H1 (cell line): ENCODE measurements around the gene STAU1. TPM values are rescaled to one million over a fixed set of nuclear protein-coding genes. Genes with fewer than 3 reads are reported as not detected.

Experiments
- CTCF ChIA-PET: fragments of 300-600 bp; sonication (Branson Sonifier 250); formaldehyde crosslinking; loops from one replicate; lab custom pipeline; 2021; ENCODE audit not compliant: partially characterized antibody; lab: Charles Lee
- POLR2A ChIA-PET: fragments of 300-600 bp; sonication (Branson Sonifier 250); formaldehyde crosslinking; loops from one replicate; lab custom pipeline; 2021; ENCODE audit warnings: inconsistent platforms; ENCODE audit not compliant: partially characterized antibody; lab: Charles Lee
- DNase-seq, 2 experiments: peaks; one replicate each; pipeline versions ENCODE4 v3.0.0 to v3.0.0-alpha.2; 2010 to 2022; ENCODE audit warnings: low spot score in 2 of 2, low read depth in 1 of 2, mixed read lengths in 1 of 2
- FAIRE-seq: peaks from 2 replicates; lab custom pipeline; 2011; peaks lifted over from hg19 to GRCh38; lab: Jason Lieb, UNC
- H2AFZ ChIP-seq: 2 replicates; pipeline ENCODE4 v1.8.1; 2012; ENCODE audit warnings: low read length, inconsistent platforms
- H2AK5ac ChIP-seq: 2 replicates; pipeline ENCODE4 v1.6.1; 2013; ENCODE audit warnings: low read depth, low read length
- H2BK120ac ChIP-seq: replicated peaks from 2 replicates; pipeline ENCODE3; 2013; ENCODE audit warnings: low read depth, low read length, inconsistent platforms
- H2BK12ac ChIP-seq: 2 replicates; pipeline ENCODE4 v1.6.1; 2013; ENCODE audit warnings: low read depth, low read length
- H2BK15ac ChIP-seq: 2 replicates; pipeline ENCODE4 v1.6.1; 2013; ENCODE audit warnings: low read length
- H2BK20ac ChIP-seq: 2 replicates; pipeline ENCODE4 v1.6.1; 2013; ENCODE audit warnings: low read length
- H2BK5ac ChIP-seq: 2 replicates; pipeline ENCODE4 v1.6.1; 2013; ENCODE audit warnings: low read depth, low read length
- H3K14ac ChIP-seq: 2 replicates; pipeline ENCODE4 v1.6.1; 2013; ENCODE audit warnings: inconsistent platforms; ENCODE audit not compliant: insufficient read length
- H3K18ac ChIP-seq: 2 replicates; pipeline ENCODE4 v1.6.1; 2013; ENCODE audit warnings: low read length; ENCODE audit errors: extremely low read depth
- H3K23ac ChIP-seq: 2 replicates; pipeline ENCODE4 v1.6.1; 2013; ENCODE audit warnings: inconsistent platforms; ENCODE audit not compliant: insufficient read length
- H3K23me2 ChIP-seq: 2 replicates; pipeline ENCODE4 v1.6.1; 2013; ENCODE audit warnings: low read depth, low read length
- H3K27ac ChIP-seq: 2 replicates; pipeline ENCODE4 v1.6.1; 2011; ENCODE audit warnings: low read depth, low read length, inconsistent platforms
- H3K27me3 ChIP-seq, 4 experiments: replicated peaks in 1 of 4; 1 replicate in 1 of 4; 2 replicates in 3 of 4; pipeline versions ENCODE4 v1.6.1 to v1.8.1; 2011 to 2013; ENCODE audit warnings: low read length in 3 of 4, mild to moderate bottlenecking in 3 of 4, inconsistent platforms in 2 of 4, mixed read lengths in 2 of 4, moderate library complexity in 1 of 4; ENCODE audit not compliant: control insufficient read depth in 3 of 4, insufficient read depth in 3 of 4; ENCODE audit errors: extremely low read depth in 1 of 4
- H3K36me3 ChIP-seq, 4 experiments: 2 replicates each; pipeline versions ENCODE4 v1.6.1 to v1.8.1; 2011 to 2013; ENCODE audit warnings: mild to moderate bottlenecking in 4 of 4, low read length in 3 of 4, moderate library complexity in 2 of 4, control low read depth in 1 of 4, inconsistent platforms in 1 of 4; ENCODE audit not compliant: insufficient read depth in 4 of 4, control insufficient read depth in 2 of 4
- H3K4ac ChIP-seq: replicated peaks from 2 replicates; pipeline ENCODE3; 2013; ENCODE audit warnings: low read length, low read depth, mixed read lengths, inconsistent platforms; ENCODE audit not compliant: insufficient read length
- H3K4me1 ChIP-seq, 4 experiments: replicated peaks in 1 of 4; 1 replicate in 1 of 4; 2 replicates in 3 of 4; pipeline versions ENCODE4 v1.6.1 to v1.8.1; 2011 to 2013; ENCODE audit warnings: low read length in 3 of 4, inconsistent platforms in 2 of 4, mixed read lengths in 1 of 4; ENCODE audit not compliant: insufficient read depth in 4 of 4, control insufficient read depth in 3 of 4
- H3K4me2 ChIP-seq, 2 experiments: 2 replicates each; pipeline versions ENCODE4 v1.6.1 to v1.8.1; 2011 to 2013; ENCODE audit warnings: low read depth in 2 of 2, low read length in 2 of 2, control low read depth in 1 of 2, inconsistent platforms in 1 of 2, mild to moderate bottlenecking in 1 of 2; ENCODE audit not compliant: insufficient read depth in 1 of 2
- H3K4me3 ChIP-seq, 4 experiments: fragments of 200-600, 300-600 bp in 1 of 4; sonication (generic), shearing (Covaris generic), sonication (Bioruptor Twin) in 1 of 4; 2 replicates each; pipeline versions ENCODE4 v1.5.1 to v1.8.1; 2011 to 2016; ENCODE audit warnings: low read length in 4 of 4, low read depth in 3 of 4, control low read depth in 2 of 4, inconsistent platforms in 2 of 4, mild to moderate bottlenecking in 2 of 4, mixed read lengths in 1 of 4, moderate library complexity in 1 of 4; ENCODE audit not compliant: insufficient read depth in 2 of 4; ENCODE audit errors: extremely low read depth in 1 of 4
- H3K56ac ChIP-seq: replicated peaks from 2 replicates; pipeline ENCODE3; 2013; ENCODE audit warnings: low read depth, mild to moderate bottlenecking, mixed read lengths, low read length, inconsistent platforms; ENCODE audit not compliant: insufficient read length
- H3K79me1 ChIP-seq: 2 replicates; pipeline ENCODE4 v1.6.1; 2013; ENCODE audit warnings: low read depth, low read length, control low read depth
- H3K79me2 ChIP-seq, 2 experiments: 2 replicates each; pipeline versions ENCODE4 v1.6.1 to v1.8.1; 2012 to 2013; ENCODE audit warnings: low read length in 2 of 2, mild to moderate bottlenecking in 2 of 2, inconsistent platforms in 1 of 2; ENCODE audit not compliant: insufficient read depth in 2 of 2, control insufficient read depth in 1 of 2
- H3K9ac ChIP-seq, 4 experiments: replicated peaks in 1 of 4; 1 replicate in 1 of 4; 2 replicates in 3 of 4; pipeline versions ENCODE4 v1.6.1 to v1.8.1; 2011 to 2013; ENCODE audit warnings: low read depth in 3 of 4, low read length in 3 of 4, control low read depth in 2 of 4, mild to moderate bottlenecking in 2 of 4, moderate library complexity in 2 of 4, inconsistent platforms in 1 of 4; ENCODE audit errors: extremely low read depth in 1 of 4
- H3K9me3 ChIP-seq, 2 experiments: 2 replicates each; pipeline versions ENCODE4 v1.6.1 to v1.8.1; 2012 to 2013; ENCODE audit warnings: mild to moderate bottlenecking in 2 of 2, moderate library complexity in 2 of 2, control low read depth in 1 of 2, inconsistent platforms in 1 of 2, low read depth in 1 of 2, low read length in 1 of 2, mixed read lengths in 1 of 2; ENCODE audit not compliant: insufficient read depth in 2 of 2
- H4K20me1 ChIP-seq, 2 experiments: replicated peaks in 1 of 2; 2 replicates each; pipeline versions ENCODE3 to v1.8.1; 2011 to 2013; ENCODE audit warnings: inconsistent platforms in 2 of 2, low read length in 2 of 2, mild to moderate bottlenecking in 1 of 2; ENCODE audit not compliant: insufficient read depth in 2 of 2, control insufficient read depth in 1 of 2
- H4K5ac ChIP-seq: 2 replicates; pipeline ENCODE4 v1.6.1; 2013; ENCODE audit warnings: low read length, low read depth, mixed read lengths, inconsistent platforms; ENCODE audit not compliant: insufficient read length
- H4K8ac ChIP-seq: 2 replicates; pipeline ENCODE4 v1.8.0; 2013; ENCODE audit warnings: mild to moderate bottlenecking, moderate library complexity, low read length, inconsistent platforms; ENCODE audit not compliant: insufficient read depth; ENCODE audit errors: extremely low read depth
- H4K91ac ChIP-seq: replicated peaks from 2 replicates; pipeline ENCODE3; 2013; ENCODE audit warnings: low read length, mixed read lengths, inconsistent platforms; ENCODE audit not compliant: insufficient read length
- GTF2F1 ChIP-seq: IDR thresholded peaks from 2 replicates; pipeline ENCODE4 v1.6.1; 2012; ENCODE audit warnings: low read depth, low read length, improper control_type of control experiment, borderline replicate concordance
- WGBS, 2 experiments: shearing (Covaris generic) in 1 of 2; methylation state at CpG; one replicate each; pipeline versions ENCODE4 v1.1.6 to v1.1.7; 2013 to 2015; ENCODE audit warnings: low lambda C conversion rate in 2 of 2, mixed read lengths in 2 of 2, inconsistent platforms in 1 of 2, low coverage in 1 of 2, missing lambda C conversion rate in 1 of 2; ENCODE audit not compliant: insufficient replicate concordance in 2 of 2, insufficient coverage in 1 of 2, insufficient read length in 1 of 2; ENCODE audit errors: extremely low coverage in 1 of 2, missing lambda C conversion rate in 1 of 2; 5-methylcytosine and 5-hydroxymethylcytosine counted together
- polyA plus RNA-seq, 7 experiments: library from polyadenylated mRNA; depleted of rRNA in 3 of 7; stranded (reverse) in 5 of 7; unstranded in 2 of 7; fragments of >200 nt in 5 of 7; fragments of 200-250 nt in 2 of 7; gene quantifications; 1 replicate in 5 of 7; 2 replicates in 1 of 7; 4 replicates in 1 of 7; pipeline versions ENCODE4 v1.2.1 to v1.2.3, GENCODE V29; 2011 to 2013; ENCODE audit warnings: missing spikeins in 2 of 7, mixed read lengths in 2 of 7
- total RNA-seq: library from RNA; stranded (reverse); fragmentation: NEBNext Ultra II Directional; extraction: Animal tissue kit (Norgen Biotek cat#: 25700); gene quantifications from 2 replicates; pipeline ENCODE4 v1.2.1, GENCODE V29; 2021

STAU1 gene
- total and polyA plus RNA-seq, 2 of the 8 experiments (the other 6 are each of a cell fraction or from before 2014, with no cell fraction given) = 41.4 to 107 TPM

- H3K56ac ChIP-seq = no peak overlapping the region
- H3K27ac ChIP-seq = no peak overlapping the region
- no peak overlapping the region for H3K4me2 ChIP-seq
- ChIA-PET POLR2A (interaction anchor here (0.6 to 1.9 kb wide), 2 partner anchors 11 to 160 kb away, joined by 3 to 5 read pairs; partner anchors contain the start of gene ZNFX1), CTCF (interaction anchor here (1.0 kb wide), 1 partner anchor 14 kb away, joined by 4 read pairs; no protein-coding TSS in a partner anchor)
- TF ChIP-seq GTF2F1 = no peak
- H2BK12ac ChIP-seq = no peak overlapping the region
- H2BK5ac ChIP-seq = no peak overlapping the region
- H3K4ac ChIP-seq = no peak overlapping the region
- no peaks in the 10 kb centered on the region for H3K9me3 ChIP-seq
- no peak overlapping the region for H3K9ac ChIP-seq
- no peak overlapping the region for H2AK5ac ChIP-seq
- no peak overlapping the region for H3K4me3 ChIP-seq
- H3K18ac ChIP-seq = no peak overlapping the region
- H4K5ac ChIP-seq = no peak overlapping the region
- H2AFZ ChIP-seq = no peak overlapping the region
- H4K8ac ChIP-seq = no peak overlapping the region
- no peaks in the 10 kb centered on the region for H3K79me2 ChIP-seq
- H3K23me2 ChIP-seq = no peaks in the 10 kb centered on the region
- no peak overlapping the region for H2BK120ac ChIP-seq
- no peaks in the 10 kb centered on the region for H3K4me1 ChIP-seq
- H2BK20ac ChIP-seq = no peak overlapping the region
- no peak for FAIRE-seq
- no peak overlapping the region for H3K23ac ChIP-seq
- H4K91ac ChIP-seq = no peak overlapping the region
- H3K36me3 ChIP-seq = peaks cover 20 to 70% (median 54%) of the 10 kb centered on the region in 4 experiments
- no peak overlapping the region for H2BK15ac ChIP-seq
- H3K27me3 ChIP-seq = no peaks in the 10 kb centered on the region
- DNase-seq = no peak
- no peaks in the 10 kb centered on the region for H4K20me1 ChIP-seq
- H3K79me1 ChIP-seq = no peaks in the 10 kb centered on the region
- H3K14ac ChIP-seq = no peak overlapping the region
- 95% methylated on average over 3 of the region's 3 CpGs; no CpG with 5 or more reads in 1 of the 2 experiments for WGBS, 2 experiments
Observed at GRCh38 chr20:49118307-49118706, 69.8 kb downstream of the STAU1 start.
